NCI-H146 treated with DMSO at 0.1 percent for 48 hours (cell line): ENCODE data around the gene HIF1A.
A peak's percentile ranks its signal among the peaks of the same experiment; 100 is the strongest.

Experiments used
- DNase-seq: peaks from one replicate; lab custom pipeline; 2025; ENCODE audit not compliant: unreplicated experiment; lab: John Stamatoyannopoulos, UW

HIF1A gene

GRCh38 chr14:61672796-61673195, 22.5 kb upstream of the HIF1A start:
- DNase-seq, result no peak

GRCh38 chr14:61673305-61673704, 22.0 kb upstream of the HIF1A start:
- no peak for DNase-seq

- DNase-seq, result no peak
Measured at GRCh38 chr14:61675291-61675690, 20.0 kb upstream of the HIF1A start.

- DNase-seq, result no peak
Measured at GRCh38 chr14:61677479-61677878, 17.8 kb upstream of the HIF1A start.

GRCh38 chr14:61678975-61679374, 16.3 kb upstream of the HIF1A start:
- no peak for DNase-seq

- no peak for DNase-seq
Measured at GRCh38 chr14:61681413-61681812, 13.9 kb upstream of the HIF1A start.

- DNase-seq, result no peak
Measured at GRCh38 chr14:61683108-61683507, 12.2 kb upstream of the HIF1A start.

- no peak for DNase-seq
Measured at GRCh38 chr14:61690039-61690438, 5.3 kb upstream of the HIF1A start.

GRCh38 chr14:61690982-61691381, 4.3 kb upstream of the HIF1A start:
- DNase-seq, result no peak

GRCh38 chr14:61691495-61691894, 3.8 kb upstream of the HIF1A start:
- DNase-seq, result no peak

GRCh38 chr14:61694039-61694438, 1.3 kb upstream of the HIF1A start:
- no peak for DNase-seq

GRCh38 chr14:61695695-61696527, 598 bp downstream of the HIF1A start:
- DNase-seq, result peak; percentile 40

GRCh38 chr14:61696753-61697318, 1.5 kb downstream of the HIF1A start:
- no peak for DNase-seq

- no peak for DNase-seq
Measured at GRCh38 chr14:61698206-61698980, 3.1 kb downstream of the HIF1A start.

- no peak for DNase-seq
Measured at GRCh38 chr14:61699027-61699426, 3.7 kb downstream of the HIF1A start.

- DNase-seq, result no peak
Measured at GRCh38 chr14:61700104-61700886, 5.0 kb downstream of the HIF1A start.

GRCh38 chr14:61701946-61702345, 6.6 kb downstream of the HIF1A start:
- DNase-seq, result no peak

- no peak for DNase-seq
Measured at GRCh38 chr14:61703342-61704129, 8.2 kb downstream of the HIF1A start.

GRCh38 chr14:61704554-61704953, 9.2 kb downstream of the HIF1A start:
- DNase-seq, result no peak

GRCh38 chr14:61705017-61705416, 9.7 kb downstream of the HIF1A start:
- no peak for DNase-seq
